ENCODE measurements around the gene STK16.

DNA sequence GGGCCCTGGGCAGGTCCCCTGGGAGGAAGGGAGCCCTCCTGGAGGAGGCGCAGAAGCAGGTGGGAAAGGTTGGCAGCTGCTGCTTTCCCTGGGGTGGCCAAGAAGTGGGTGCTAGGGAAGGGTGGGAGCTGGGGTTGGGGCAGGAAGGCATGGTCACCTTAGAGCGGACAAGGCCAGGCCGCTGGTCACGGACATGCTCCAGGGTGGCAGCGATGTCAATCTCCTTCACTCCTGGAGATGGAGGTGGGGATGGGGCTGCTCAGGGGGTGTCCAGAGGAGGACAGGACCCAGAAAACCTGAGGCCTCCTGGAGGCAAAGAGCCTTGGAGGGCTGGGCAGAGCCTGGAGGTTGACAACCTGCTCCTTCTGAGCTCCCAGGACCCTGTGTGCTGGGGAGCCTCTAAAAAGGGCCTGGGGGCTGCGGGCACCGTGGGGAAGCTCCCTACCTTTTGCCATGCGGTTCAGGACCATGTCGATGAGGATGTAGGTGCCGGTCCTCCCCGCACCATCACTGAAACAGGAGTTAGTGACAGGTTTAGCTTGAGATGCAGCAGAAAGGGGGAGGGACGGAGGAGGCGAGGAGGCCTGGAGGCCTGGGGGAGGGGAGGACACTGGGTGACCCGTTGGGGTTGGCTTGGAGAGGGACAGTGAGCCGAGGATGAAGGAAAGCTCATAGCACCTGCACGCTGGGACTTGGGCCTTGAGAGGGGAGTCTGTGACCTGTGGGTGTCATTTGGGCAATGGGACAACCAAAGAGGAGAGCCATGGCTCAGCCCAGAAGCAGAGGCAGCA lies 45.3 kb downstream of the STK16 start:
- TF ChIP-seq POLR2A (IDR thresholded peaks at IDR 0.05) (no peak), POLR2AphosphoS5 (IDR thresholded peaks at IDR 0.05) (no peak)
- TF ChIP-seq, protein P1, sequence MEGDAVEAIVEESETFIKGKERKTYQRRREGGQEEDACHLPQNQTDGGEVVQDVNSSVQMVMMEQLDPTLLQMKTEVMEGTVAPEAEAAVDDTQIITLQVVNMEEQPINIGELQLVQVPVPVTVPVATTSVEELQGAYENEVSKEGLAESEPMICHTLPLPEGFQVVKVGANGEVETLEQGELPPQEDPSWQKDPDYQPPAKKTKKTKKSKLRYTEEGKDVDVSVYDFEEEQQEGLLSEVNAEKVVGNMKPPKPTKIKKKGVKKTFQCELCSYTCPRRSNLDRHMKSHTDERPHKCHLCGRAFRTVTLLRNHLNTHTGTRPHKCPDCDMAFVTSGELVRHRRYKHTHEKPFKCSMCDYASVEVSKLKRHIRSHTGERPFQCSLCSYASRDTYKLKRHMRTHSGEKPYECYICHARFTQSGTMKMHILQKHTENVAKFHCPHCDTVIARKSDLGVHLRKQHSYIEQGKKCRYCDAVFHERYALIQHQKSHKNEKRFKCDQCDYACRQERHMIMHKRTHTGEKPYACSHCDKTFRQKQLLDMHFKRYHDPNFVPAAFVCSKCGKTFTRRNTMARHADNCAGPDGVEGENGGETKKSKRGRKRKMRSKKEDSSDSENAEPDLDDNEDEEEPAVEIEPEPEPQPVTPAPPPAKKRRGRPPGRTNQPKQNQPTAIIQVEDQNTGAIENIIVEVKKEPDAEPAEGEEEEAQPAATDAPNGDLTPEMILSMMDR (IDR thresholded peaks at IDR 0.05), result no peak

Measured in breast epithelium (tissue), 3 donors.